NB4 (cell line): ENCODE results near the gene POP4.

ENCODE experiments used
- CTCF ChIP-seq: IDR thresholded peaks from one replicate; pipeline ENCODE4 v1.5.1; 2012; ENCODE audit warnings: low read depth, low read length
- POLR2A ChIP-seq: IDR thresholded peaks from 2 replicates; pipeline ENCODE4 v1.6.1; 2011; ENCODE audit warnings: mild to moderate bottlenecking; ENCODE audit not compliant: insufficient read length; ENCODE audit errors: extremely low read depth

- TF ChIP-seq CTCF = no peak
- no peak for TF ChIP-seq POLR2A
These were observed 44.5 kb upstream of the POP4 start for GRCh38 chr19:29561601-29562000.
